ENCODE results near the gene GTF3C4. TPM values are rescaled to one million over a fixed set of nuclear protein-coding genes. Genes with fewer than 3 reads are reported as not detected.

Gene GTF3C4
- total RNA-seq, 1 experiment from 2014 or later = 25.1 TPM

GRCh38 chr9:132669698-132670456 is 387 bp upstream of the GTF3C4 start, which contains the start of gene DDX31:
DDX31 (minus strand) TSS chr9:132669983; CDS start chr9:132669934, 49 bp downstream.
- peak within 1 kb of the TSS; percentile 92 for H3K27ac ChIP-seq (ENCODE audit: low read length)
- H3K4me1 ChIP-seq (ENCODE audit: control insufficient read depth, insufficient read depth, low read length) = peaks cover 8% of the 10 kb centered on the region; the same call in 1 of the 2 replicates
- intact Hi-C loops (cut with micrococcal nuclease; ENCODE audit: unreplicated experiment) (loop anchor here (10.0 kb wide), 1 partner anchor 135 kb away; no protein-coding TSS in a partner anchor), in situ Hi-C loops (cut with HindIII; ENCODE audit: low pct_unique_long_range_greater_than_20kb, low sequenced_read_pairs) (no loop called here)
- peak within 1 kb of the TSS; percentile 71 to 83 for H3K4me3 ChIP-seq (ENCODE audit: low read depth in 2 of 2, low read length in 2 of 2)
- H3K27me3 ChIP-seq (ENCODE audit: control insufficient read depth, insufficient read depth, low read length) = no peaks in the 10 kb centered on the region
- TF ChIP-seq POLR2AphosphoS5 (IDR thresholded peaks at IDR 0.05; ENCODE audit: low read depth, low read length) (no peak; the same call in 1 of the 2 replicates), SIN3A (IDR thresholded peaks at IDR 0.05; ENCODE audit: borderline replicate concordance, insufficient read depth, low read depth, low read length) (peak; percentile 47; the same call in 1 of the 2 replicates), CTCF (IDR thresholded peaks at IDR 0.05) (no peak), TCF7L2 (IDR thresholded peaks at IDR 0.05; ENCODE audit: low read depth, low read length) (no peak)
- ATAC-seq (peak; percentile 95), DNase-seq (ENCODE audit: low read depth, low spot score) (no peak)
- BruUV-seq (replicated peaks) = no TSS peak
- ChIA-PET CTCF (no interaction called here), POLR2A (interaction anchor here (0.6 kb wide), 1 partner anchor 17 kb away, joined by 3 read pairs; no protein-coding TSS in a partner anchor)
- H3K36me3 ChIP-seq (ENCODE audit: control insufficient read depth, insufficient read depth, low read length) = no peaks in the 10 kb centered on the region; the same call in 1 of the 2 replicates
- H3K9me3 ChIP-seq (ENCODE audit: control insufficient read depth, insufficient read depth, low read depth, low read length) = no peaks in the 10 kb centered on the region

- H3K9me3 ChIP-seq (ENCODE audit: control insufficient read depth, insufficient read depth, low read depth, low read length) = no peaks in the 10 kb centered on the region
- DNase-seq (ENCODE audit: low read depth, low spot score) (no peak), ATAC-seq (no peak)
- H3K4me3 ChIP-seq (ENCODE audit: low read depth in 2 of 2, low read length in 2 of 2) = peak overlapping the region; percentile 71 to 83
- intact Hi-C loops (cut with micrococcal nuclease; ENCODE audit: unreplicated experiment) (loop anchor here (10.0 kb wide), 1 partner anchor 133 kb away; no protein-coding TSS in a partner anchor), in situ Hi-C loops (cut with HindIII; ENCODE audit: low pct_unique_long_range_greater_than_20kb, low sequenced_read_pairs) (no loop called here)
- peak overlapping the region; percentile 92 for H3K27ac ChIP-seq (ENCODE audit: low read length)
- TF ChIP-seq CTCF (IDR thresholded peaks at IDR 0.05) (no peak), POLR2AphosphoS5 (IDR thresholded peaks at IDR 0.05; ENCODE audit: low read depth, low read length) (no peak), REST (IDR thresholded peaks at IDR 0.05; ENCODE audit: insufficient read depth in 1 of 2, low read depth in 2 of 2, low read length in 1 of 2) (no peak), TCF7L2 (IDR thresholded peaks at IDR 0.05; ENCODE audit: low read depth, low read length) (no peak), SIN3A (IDR thresholded peaks at IDR 0.05; ENCODE audit: borderline replicate concordance, insufficient read depth, low read depth, low read length) (no peak)
- no peaks in the 10 kb centered on the region; the same call in 1 of the 2 replicates for H3K36me3 ChIP-seq (ENCODE audit: control insufficient read depth, insufficient read depth, low read length)
- POLR2A ChIA-PET = no interaction called here
- H3K4me1 ChIP-seq (ENCODE audit: control insufficient read depth, insufficient read depth, low read length) = peaks cover 13% of the 10 kb centered on the region
- BruUV-seq (replicated peaks) = TSS peak; percentile 66
- H3K27me3 ChIP-seq (ENCODE audit: control insufficient read depth, insufficient read depth, low read length) = no peaks in the 10 kb centered on the region
- CTCF ChIA-PET = interaction anchor here (0.5 kb wide), 1 partner anchor 68 kb away, joined by 3 read pairs; no protein-coding TSS in a partner anchor
These were observed 1.6 kb downstream of the GTF3C4 start for GRCh38 chr9:132671620-132672412.

Data from Panc1 (cell line).